Loucy (cell line): ENCODE measurements around the gene FAM53B.

Experiments
- CTCF ChIP-seq: fragments of 200-600 bp; sonication (generic); conservative IDR thresholded peaks from 2 replicates; pipeline ENCODE4 v1.5.1; 2014; ENCODE audit warnings: mild to moderate bottlenecking, antibody characterized with exemption, low read length
- EZH2phosphoT487 ChIP-seq: fragments of 200-600 bp; IDR thresholded peaks from 2 replicates; pipeline ENCODE4 v1.6.1; 2018; ENCODE audit warnings: antibody characterized with exemption, mild to moderate bottlenecking, moderate library complexity, borderline replicate concordance

GRCh38 chr10:124579011-124579399, 165.2 kb downstream of the FAM53B start:
- TF ChIP-seq CTCF, result no peak
- no peak for TF ChIP-seq EZH2phosphoT487
